GM19351 (cell line): ENCODE results near the gene CYP51A1.
"Not testable (repeated sequence)": the region's sequence is repeated elsewhere in the genome, so short reads cannot be mapped to it uniquely, and the experiment has no call there.

Experiments
- ATAC-seq: cut with Tn5 transposase; IDR thresholded peaks from one replicate; pipeline ENCODE4 v1.9.1; 2021; ENCODE audit warnings: mild to moderate bottlenecking, moderate library complexity; ENCODE audit not compliant: unreplicated experiment

CYP51A1 gene

DNA sequence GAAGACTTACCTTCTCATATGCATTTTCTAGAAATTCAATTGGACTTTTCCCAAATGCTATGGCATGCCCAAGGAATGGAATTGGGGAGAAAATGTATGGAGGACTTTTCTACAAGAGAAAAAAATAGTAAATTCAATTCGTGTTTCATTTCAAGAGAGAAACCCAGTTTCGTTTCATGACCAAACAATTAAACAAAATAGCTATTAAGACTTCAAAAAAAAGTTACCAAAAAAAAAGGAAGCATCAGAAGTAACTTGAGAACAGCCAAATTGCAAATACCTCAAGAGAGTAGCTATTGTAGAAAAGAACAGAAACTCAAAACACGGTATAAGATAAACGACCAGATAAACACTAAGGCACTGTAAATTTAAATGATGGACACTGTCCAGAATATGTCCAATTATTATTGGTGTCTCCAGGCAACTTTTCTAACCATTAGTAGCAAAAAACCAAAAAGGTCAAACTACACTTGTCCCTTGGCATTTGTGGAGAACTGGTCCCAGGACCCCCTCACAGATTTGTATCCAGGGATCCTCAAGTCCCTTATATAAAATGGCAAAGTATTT, 2.4 kb downstream of the CYP51A1 start:
- no peak for ATAC-seq

DNA sequence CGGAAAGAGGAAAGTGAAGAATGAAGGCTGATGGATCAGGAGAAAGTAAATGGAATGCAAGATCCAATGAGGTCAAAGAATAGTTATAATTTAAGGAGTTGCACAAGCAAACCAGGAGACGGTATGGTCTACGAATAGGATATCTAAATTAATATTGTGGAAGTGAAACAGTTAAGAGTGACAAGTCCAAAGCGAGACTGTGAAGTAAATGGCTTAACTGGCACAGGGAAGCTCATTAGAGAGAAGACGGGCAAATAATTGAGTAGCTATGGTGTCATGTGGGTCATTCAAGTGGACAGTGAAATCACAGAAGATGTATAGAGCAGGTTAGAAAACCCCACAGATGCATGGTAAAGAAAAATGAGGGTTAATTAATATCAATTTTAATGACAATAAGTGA, 3.2 kb downstream of the CYP51A1 start:
- no peak for ATAC-seq

DNA sequence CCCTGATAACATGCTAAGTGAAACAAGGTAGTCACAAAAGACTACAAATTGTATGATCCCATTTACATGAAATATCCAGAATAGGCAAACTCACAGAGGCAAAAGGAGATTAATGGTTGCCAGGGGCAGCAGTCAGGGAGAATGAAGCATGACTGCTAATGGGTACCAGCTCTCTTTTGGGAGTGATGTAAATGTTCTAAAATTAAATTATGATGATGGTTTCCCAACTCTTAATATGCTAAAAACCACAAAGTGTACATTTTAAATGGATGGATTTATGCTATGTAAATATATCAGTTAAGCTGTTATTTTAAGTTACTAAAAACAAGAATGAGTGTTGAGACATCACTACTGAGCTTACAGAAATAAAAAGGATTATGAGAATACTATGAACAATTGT, 12.6 kb downstream of the CYP51A1 start:
- no peak for ATAC-seq

DNA sequence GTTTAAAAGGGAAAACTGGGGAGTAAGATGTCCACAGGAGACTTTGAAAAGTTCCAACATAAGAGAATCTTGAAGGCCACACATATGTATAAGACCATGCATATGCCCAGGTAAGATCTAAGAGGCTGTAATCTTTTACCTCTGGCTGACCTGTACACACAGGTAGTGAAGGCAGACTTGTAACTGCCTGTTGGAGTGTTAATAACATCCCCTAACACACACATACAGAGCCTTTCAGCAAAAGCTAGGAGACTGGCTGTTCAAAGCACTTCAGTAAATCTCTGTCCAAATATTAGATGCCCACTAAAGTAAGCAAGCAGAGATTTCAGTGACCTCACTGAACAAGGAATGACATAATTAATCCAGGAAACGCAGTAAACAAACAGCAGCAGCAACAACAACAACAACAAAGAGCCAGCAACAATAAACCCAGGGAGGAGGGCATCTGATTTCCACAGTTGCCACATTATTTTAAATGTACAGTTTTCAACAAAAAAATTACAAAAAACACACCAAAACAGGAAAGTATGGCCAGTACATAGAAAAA, 15.0 kb downstream of the CYP51A1 start:
- no peak for ATAC-seq

DNA sequence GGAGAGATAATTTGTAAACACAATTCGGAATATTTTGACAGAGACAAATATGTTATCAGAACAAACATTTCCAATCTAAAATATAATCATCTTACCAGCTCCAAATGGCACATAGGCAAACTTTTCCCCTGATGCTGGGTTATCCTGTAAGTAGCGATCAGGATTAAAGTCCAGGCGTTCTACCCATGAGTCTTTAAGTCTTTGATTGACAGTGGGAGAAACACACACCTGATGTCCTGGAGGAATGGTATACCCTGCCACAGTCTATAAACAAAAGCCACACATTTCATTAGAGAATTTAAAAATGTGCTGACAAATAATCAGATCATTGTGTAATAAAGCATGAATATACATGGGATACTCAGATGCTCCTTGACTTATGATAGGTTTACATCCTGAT, 17.3 kb downstream of the CYP51A1 start:
- ATAC-seq: no peak

DNA sequence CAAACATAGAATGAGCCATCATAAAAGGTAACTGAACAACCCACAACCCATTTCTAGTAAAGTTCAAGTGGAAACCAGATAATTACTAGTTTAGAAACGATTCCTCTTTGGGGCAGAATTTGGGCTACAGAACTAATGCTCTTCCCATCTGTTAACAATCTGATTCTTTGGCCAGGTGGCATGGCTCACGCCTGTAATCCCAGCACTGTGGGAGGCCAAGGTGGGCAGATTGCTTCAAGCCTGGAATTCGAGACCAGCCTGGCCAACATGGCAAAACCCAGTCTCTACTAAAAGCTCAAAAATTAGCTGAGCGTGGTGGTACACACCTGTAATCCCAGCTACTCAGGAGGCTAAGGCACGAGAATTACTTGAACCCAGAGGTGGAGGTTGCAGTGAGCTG, 18.5 kb downstream of the CYP51A1 start:
- ATAC-seq: no peak

DNA sequence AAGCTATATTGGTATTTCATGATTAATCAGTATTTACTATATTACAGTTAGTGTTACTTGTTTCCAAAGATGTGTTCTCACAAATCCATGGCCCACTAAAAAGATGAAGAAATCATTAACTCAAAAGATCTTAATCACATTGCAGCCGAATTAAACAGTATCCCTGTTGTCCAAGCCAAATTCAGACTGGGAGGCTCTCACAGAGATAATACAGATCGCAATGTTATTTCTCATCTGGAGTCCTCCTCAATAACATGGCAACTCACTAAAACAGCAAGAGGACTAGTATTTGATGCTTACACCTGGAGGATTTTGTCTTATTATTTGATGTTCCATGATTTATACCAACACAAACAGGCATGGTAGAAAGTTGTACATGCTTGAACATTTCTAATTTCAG, 23.4 kb downstream of the CYP51A1 start:
- no peak for ATAC-seq

DNA sequence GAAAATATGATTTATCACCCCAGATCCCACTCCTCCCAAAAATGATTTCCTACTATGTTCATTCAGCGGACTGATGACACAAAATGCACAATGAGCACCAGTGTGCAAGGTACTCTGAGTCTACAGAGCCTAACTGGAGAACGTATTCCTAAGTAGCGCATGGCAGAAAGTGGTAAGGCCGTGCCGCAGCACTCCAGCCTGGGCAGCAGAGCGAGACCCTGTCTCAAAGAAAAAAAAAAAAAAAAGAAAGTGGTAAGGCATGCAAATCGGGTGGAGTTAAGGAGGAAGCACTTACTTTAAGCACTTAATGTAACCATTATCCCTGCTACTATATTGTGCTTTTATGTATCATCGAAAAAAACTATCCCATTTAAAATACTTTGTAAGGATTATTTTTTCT, 25.5 kb downstream of the CYP51A1 start:
- ATAC-seq: no peak

DNA sequence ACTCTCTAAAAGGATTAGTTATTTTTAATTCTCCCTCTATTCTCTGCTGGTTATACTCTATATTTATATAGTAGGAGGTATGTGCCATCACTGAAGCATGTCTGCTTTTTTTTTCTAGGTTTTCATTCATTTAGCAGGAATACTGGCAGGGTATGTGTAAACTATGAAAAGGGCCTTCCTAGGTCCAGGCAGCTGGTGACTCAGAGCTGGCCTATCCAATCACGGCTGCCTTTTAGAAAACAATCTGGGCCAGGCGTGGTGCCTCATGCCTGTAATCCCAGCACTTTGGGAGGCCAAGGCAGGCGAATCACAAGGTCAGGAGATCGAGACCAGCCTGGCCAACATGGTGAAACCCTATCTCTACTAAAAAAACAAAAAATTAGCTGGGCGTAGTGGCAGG, 31.4 kb downstream of the CYP51A1 start:
- ATAC-seq: not testable (repeated sequence)

DNA sequence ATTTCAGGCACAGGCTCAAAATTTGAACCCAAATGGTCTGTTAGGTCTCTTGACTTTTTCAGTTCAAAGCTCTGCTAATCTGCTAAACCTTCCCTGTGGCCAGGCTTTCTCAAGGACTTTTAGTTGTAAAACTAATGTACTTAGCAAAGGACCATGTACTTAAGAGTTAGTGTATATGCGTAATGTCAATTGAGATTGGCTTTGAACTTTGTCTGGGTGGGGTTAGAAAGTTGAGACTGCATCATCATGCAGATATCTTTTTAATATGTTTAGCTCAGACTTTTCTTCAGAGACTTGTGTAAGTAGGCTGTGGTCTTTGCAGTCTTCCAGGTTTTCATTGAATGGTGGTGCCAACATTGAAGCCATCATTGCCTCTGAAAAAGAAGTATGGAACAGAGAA, 33.7 kb downstream of the CYP51A1 start:
- ATAC-seq: no peak

DNA sequence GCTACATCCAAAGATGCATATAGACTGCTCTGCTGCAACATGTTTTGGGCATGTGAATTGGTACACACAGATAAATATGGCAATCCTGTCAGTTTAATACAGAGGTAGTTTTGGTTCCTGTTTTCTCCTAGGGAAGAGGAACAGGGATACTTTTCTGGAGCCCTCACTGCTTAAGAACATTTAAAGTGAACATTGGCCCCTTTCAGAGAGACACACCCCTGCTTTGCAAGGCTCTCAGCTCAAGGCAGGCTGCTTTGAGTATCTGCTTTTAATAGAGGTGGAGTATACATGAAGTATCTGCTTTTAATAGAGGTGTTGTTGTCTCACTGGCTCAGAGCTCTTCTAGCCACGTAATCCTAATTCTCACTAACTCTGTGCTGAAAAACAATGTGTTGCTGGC, 38.9 kb downstream of the CYP51A1 start:
- ATAC-seq: no peak

DNA sequence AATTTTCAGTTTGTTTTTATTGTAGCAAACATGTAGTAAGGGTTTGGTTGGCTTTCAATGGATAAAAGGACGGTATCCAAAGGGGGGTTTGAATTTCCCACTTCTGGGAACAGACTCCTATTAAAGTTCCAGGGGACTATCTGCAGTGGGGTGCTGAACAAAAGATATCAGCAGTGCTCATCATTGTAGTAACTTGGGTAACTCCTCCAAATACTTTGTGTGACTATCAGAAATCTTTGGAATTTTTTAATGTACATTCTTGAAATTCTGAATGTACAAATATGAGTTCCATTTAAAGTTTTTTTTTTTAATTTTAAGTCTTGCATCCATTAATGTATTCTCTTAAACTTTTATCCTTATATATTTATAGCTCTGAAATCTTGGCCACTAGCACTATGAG, 42.1 kb downstream of the CYP51A1 start:
- ATAC-seq: no peak

DNA sequence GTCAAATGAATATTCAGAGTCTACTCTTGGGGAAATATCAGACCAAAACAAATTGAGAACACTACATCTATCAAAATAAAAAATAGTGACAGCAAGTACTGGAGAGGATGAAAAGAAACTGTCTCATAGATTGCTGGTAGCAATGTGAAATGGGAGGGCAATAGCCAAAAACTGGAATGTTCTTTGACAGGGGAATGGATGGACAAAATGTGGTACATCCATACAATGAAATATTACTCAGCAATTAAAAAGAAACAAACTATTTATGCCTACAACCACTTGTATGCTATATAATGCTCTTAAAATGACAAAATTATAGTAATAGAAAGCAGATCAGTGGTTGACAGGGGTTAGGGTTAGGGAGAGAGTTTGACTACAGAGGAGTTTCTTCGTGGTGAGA, 46.0 kb downstream of the CYP51A1 start:
- no peak for ATAC-seq

DNA sequence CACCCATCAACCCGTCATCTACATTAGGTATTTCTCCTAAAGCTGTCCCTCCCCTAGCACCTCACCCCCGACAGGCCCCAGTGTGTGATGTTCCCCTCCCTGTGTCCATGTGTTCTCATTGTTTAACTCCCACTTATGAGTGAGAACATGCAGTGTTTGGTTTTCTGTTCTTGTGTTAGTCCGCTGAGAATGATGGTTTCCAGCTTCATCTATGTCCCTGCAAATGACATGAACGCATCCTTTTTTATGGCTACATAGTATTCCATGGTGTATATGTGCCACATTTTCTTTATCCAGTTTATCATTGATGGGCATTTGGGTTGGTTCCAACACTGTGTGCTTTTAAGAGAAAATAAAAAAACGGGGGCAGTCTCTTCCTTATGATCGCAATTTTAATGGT, 50.4 kb downstream of the CYP51A1 start:
- ATAC-seq: not testable (repeated sequence)

DNA sequence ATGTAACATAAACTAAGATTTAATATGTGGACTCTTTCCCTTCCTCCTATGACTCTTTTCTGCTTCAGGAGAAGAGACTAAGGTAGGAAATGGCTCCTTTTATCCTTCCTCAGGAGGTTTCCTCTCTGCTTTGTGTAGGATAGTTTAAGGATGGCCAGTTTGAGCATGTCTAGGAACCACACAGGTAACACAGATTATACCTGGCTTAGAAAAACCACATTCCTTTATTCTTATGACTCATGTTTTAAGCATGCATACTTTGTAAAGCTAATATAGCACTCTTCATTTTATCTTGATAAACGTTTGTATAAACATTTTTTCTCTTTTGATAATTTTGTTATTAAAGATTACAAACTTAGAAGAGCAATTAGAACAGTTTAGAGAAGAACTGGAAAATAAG, 57.8 kb downstream of the CYP51A1 start:
- ATAC-seq: no peak

DNA sequence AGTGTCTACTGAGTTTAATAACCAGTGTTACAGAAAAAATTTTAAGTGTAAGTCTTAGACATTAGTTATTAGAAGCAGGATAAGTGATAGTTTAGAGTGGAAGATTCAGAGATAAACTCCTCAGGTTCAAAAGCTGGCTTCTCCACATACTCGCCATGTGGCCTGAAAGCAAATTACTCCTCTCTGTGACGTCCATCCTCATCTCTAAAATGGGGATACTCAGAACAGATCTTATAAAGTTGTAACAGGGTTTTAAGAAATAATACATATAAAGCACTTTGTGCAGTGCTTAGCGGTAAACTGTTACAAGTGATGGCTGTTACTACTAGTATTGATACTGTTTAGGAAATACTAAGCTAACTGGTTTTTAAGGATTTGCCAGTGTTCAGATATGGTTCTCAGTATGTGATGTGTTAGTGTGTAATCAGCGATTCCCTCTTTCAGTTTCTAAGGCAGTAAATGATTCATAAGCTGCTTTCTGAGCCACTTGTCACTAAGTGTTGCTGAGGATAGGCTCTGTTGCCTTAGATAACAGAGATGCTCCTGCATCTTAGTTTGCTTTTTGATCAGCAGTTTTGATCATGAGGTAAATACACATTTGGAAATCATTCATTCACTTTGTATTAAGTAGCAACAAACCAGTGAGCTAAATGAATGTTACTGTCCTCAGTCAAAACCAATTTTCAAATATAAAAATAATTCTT, 58.7 kb downstream of the CYP51A1 start:
- ATAC-seq: peak; percentile 98

DNA sequence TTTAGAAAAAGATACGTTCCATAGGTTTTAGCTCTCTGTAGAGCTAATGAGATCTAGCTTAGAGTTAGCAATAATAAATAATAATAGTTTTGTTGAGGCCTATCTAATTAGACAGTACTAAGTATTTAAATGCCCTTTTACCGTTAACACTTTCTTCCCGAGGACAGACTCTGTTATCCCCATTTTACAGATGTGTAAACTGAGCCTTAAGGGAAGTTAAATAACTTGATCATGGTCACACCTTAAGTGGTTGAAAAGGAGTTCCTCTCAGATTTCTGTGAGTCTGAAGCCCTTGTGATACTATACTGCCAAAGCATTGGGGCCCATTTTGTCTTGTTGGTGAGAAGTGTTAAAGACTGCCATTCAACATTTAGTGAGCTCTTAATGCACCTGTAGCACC, 61.6 kb downstream of the CYP51A1 start:
- ATAC-seq: no peak

DNA sequence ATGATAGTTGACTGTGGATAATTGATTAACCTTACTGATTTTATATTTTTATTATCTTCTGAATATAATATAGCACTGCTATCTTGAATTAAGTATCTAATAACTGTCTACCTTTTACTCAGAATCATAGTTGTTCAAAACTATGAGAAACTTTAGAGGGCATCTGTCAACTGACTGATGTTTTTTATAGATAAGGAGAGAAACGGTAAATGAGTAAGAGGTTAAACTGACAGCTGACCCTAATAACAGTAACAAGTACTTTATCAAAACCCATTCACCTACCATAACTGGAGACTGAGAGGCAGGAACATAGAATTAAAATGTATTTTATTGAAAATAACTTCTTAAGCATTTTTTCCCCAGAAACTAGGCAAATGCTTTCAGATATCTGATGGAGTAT, 62.2 kb downstream of the CYP51A1 start:
- ATAC-seq: no peak

DNA sequence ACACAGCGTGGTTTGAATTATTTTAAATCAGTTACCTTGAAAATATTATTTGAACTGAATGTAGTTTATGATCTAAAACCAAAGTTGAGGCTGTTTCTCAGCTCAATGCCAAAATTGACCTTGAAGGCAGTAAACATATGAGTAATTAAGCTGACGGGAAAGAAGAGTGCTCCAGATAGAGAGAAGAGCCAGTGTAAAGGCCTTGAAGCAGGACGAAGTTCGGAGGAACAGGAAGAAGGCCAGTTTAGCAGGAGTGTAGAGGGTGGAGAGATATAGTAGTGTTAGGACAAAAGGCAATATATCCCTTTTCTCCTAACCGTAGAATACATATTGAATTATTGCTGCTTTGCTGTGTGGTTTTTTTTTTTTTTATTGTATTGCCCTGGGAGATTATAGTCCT, 63.2 kb downstream of the CYP51A1 start:
- ATAC-seq: no peak

DNA sequence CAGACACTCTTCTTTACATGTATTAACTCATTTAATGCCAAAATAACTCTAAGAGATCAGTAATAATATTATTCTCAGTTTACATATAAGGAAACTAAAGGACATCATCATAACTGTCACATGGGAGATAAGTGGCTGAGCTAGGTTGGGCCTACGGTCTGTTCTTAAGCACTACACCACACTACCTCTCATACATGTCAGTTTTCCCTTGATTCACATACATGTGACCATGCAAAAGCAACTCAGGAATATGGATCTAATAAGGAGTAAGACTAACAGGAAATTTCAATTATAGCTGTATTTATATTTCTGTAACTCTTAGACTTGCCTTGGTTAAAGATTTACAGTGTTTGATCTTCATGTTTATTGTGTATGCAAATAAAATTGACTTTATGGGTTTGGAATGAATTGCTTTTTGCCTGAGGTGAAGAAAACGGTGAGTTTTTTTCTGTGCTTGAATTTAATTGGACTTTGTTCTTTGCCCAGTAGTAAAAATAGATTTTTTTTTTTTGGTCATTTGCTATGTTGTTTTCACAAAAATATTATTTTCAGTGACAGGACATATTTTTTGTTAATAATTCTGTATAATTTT, 69.7 kb downstream of the CYP51A1 start:
- no peak for ATAC-seq
